CD4-positive, alpha-beta T cell treated with Interleukin-4 for 4 hours (primary cell): Measurements from ENCODE around the gene LRMDA.
A peak's percentile ranks its signal among the peaks of the same experiment; 100 is the strongest.

Experiments
- DNase-seq: peaks from one replicate; pipeline ENCODE4 v3.0.0-alpha.2; 2020

LRMDA gene

DNA sequence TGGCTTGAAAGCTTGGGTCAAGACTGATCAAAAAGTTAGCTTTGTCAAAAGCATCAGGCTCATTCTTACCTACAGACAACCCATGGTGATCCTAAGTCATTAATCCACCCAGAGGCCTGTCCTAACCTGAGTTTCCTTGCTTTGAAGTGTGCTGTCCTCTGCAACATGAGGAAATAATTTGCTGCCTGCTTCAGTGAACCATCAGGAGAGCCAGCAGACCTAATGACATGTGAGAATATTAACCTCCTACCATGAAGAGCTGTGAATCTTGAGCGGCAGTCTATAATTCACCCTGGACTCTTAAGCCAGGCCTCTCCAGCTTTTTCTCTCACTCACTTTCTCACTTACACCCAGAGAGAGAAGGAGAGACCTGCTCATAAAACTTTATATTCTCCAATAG, 590.0 kb downstream of the LRMDA start:
- DNase-seq = no peak

DNA sequence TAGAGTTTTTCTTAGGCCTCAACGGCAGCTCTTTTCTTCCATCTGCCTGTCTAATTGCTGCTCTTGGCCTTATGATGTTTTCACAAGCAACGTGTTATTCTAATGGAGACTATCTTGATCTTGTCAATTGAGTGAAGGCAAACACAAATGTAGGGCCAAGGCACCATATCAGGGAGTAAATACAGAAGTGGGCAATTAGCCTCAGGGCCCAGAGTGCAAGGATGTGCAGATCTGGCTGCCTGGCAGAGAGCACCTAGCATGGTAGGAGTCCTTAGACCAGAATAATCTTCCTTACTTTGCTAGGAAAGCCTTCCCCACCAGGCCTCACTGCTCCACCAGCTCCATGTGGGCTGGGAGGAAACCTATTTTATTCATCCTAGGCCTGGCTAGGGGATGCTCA, 590.9 kb downstream of the LRMDA start:
- DNase-seq = no peak

DNA sequence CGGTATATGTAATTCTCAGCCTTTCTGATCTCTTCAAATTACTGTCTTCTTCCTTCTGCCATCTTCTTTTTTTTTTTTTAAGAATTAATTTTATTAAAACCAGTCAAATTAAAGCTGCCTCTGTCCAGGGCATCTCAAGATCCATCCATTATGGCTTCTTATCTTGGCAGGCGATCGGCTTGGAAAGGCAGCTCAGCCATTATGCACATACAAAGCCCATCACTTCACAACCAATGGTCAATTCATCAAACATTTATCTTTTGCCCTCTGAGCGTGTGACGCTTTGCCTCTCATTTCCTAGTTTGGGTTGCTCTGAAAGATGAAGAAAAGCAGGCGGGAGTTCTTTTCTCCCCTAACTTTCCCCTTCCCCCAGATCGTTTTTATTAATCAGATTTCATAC, 591.6 kb downstream of the LRMDA start:
- no peak for DNase-seq

DNA sequence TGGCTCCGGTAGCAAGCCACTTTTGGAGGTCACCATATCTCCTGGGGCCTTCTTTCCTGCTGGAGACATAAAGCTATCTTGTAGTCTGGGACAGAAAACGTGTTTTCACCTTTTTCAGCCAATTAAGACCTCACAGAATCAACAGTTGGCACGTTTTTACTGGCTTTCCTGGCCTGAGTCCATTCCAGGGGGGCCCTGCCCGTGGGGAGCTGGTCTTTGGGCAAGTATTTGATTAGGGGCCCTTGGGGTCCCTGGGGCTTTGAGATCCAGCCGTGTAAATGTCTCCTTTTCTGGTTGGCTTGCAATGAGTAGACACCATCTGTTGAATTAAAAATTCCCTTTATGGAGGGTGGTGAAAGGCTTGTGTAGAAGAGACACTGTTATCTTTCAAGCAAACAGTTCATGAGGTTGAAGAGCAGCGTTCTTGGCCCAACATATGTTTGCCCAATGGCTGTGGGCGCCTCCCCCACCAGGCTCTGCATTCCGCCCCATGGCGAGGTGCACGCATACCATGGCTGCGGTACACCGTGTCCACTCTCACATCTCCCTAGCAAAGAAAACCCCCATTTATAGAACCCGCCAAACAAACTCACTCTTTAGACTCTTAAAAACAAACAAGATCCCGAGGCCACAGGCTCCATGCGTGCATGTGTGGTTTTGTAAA, 593.2 kb downstream of the LRMDA start:
- no peak for DNase-seq

DNA sequence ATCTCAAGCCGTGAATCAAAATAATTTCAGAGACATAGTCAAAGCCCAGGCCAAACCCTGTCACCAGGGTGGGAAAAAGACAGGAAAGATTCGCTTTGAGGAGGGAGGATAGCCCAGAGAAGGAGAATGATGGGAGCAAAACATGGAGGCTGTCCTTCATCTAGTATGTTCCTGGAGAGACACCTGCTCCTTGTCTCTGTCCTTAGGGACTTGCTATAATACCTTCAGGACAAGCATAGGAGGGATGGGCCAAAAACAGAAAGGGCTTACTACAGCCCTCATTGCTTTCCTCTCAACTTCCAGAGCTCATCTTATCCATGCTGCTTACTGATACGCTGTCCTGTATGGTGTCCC, 593.7 kb downstream of the LRMDA start:
- DNase-seq = no peak

DNA sequence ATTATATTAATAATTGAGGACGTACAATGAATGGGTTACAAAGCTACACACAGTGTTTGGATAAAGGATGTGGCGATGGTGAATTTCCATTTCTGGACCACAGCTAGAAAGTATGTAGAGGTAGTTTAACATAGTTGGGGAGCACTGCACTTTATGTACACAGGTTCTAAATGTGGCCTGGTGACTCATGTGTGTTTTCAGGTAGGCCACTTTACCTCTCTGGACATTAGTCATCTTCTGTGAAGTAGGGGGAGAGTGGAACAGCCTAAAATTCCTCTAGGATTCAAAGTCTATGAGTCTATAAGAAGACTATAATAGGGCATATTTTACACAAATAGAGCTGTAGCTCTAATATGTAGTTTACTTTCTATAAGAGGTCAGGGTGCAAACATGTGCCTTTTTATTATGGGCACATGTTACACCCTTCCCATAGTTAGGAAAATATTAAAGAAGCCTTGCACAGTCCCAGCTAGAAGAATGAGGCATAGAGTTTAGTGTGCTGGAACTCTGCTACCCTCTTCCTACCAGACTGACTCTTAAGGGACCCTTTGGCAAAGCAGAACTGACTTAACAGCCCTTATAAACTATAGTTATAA, 594.9 kb downstream of the LRMDA start:
- DNase-seq = no peak

DNA sequence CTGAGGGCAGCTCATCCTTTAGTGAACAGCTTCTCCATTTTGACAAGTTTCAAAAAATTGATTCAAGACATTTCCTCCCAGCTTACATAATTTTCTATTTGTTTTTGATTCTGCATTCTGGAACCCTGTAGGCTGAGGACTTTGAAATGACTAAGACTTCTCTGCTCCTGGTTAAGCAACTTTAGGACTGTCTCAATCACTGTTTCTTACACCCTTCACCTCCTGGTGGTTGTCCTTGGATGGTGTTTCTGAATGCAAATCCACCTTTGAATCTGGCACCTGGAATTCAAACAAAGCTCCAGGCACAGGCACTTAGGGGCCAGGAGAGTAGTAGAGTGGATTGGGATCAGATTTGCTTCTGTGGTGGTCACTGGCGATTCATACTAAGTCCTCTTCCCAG, 595.5 kb downstream of the LRMDA start:
- DNase-seq = no peak

DNA sequence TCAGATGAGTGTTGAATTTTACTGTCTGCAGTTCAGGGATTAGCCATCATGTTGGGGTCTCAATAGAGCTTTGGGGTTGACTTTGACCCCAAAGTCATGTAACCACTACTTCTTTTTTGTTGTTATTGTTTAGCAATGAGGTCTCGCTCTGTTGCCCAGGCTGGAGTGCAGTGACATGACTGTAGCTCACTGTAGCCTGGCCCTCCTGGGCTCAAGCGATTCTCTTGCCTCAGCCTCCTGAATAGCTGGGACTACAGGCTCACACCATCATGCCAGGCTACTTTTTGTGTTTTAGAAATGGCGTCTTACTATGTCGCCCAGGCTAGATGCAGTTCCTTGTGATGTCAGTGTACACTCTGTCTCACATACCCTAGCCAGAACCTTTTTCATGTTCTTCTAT, 598.4 kb downstream of the LRMDA start:
- no peak for DNase-seq

DNA sequence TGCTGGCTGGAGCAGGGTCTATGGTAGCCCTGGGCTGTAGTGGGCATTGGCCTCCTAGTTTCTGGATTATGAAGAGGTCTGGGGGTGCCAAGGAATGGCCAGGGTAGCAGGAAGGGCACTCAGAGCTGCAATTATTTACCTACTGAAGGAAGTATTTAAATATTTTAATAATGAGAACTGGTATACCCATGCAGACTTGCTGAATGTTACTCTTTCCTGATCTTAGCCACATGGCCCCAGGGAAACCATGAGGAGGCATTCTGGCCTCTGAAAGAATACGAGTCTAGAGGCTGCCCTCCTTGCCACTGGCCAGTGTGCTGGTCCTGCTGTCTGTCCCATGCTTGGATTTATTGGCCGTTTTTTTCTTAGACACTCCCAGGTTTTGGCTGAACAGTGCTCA, 599.7 kb downstream of the LRMDA start:
- no peak for DNase-seq

DNA sequence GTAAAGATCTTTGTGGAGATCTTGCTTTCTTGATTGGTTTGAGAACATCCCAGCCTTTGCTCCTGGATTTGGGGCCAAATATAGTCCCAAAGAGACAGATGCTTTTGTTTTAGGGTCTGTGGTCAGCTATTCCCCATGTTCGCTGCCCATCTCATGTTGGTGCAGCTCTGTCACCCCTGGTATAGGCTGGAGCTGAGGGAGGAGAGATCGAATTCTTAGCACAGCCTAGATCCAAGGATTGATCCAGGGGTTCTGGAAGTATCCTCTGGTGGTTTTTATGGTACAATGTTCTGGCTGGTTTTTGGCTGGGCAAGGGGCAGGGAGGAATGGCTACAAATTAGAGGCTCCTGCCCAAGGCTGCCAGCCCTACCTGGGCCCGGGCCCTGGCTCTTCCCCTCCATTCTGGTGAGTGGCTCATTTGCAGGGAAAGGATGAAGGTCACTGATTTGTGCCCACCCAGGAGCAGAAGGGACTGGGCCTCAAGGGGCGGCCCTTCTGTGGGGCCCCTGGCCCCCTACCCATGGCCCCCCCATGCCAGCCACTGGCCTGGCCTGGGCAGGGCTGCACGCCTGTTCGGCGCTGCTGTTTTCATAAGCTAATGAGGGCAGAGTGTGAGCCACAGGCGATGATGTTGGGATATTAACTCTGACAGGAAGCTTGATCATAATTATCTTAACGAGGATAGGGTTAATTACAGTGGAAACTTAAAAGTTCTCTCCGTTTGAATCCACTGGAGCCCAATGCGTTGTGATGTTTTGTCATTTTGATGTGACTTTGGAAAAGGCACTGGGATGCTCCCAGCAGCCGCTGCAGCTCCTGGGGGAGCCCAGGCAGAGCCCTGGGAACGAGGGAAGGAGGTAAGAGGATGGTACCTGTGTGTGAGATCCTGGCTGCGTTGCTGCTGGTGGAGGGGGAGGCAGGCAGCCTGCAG, 600.6 kb downstream of the LRMDA start:
- DNase-seq = no peak

DNA sequence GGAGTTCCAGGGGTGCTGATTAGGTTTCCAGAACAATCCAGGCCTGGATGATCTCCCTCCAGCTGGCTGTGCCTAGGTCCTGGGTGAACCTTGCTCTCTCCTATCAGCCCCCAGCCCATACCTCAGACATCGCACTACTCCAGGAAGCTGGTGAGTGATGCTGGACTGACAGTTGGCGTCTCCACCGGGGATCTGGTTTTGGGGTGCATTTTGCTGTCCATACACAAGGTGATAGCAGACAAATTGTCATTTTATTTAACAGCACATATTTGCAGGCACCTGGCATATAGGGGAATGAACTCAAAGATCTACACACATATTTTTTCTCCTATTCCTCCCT, 601.2 kb downstream of the LRMDA start:
- DNase-seq = no peak

DNA sequence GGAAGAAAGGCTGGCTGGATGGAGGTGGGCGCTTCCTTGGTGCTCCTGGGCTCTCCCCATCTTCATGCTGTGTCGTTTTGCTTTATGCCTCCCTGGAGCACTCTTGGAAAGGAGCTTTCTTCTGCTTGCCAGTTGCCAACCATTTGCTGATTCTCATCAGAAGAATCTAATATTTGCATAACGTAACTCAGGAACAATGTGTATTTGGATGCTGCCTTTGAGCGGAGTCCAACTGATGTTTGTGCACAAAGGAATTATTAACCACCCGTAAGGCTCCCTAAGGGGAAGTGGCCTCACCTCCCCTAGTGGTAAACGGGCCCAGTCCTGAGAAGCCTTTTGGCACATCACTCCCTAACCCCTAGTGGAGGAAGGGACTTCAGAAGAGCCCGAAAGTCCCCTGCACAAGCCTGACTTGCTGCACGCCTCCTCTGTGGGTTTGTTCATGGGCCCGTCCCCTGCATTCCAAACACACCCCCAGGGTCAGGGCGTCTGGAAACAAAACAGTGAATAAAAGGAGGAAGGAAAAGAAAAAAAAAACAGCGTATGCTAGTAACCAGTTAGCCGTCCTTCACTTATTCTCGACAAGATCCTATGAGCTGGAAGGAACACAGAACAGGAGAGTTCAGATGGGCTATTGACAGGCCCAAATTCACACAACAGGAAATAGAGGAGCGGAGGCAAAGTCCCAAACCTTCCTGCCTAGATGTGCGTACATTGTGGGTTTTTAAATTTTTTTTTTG, 602.2 kb downstream of the LRMDA start:
- no peak for DNase-seq

DNA sequence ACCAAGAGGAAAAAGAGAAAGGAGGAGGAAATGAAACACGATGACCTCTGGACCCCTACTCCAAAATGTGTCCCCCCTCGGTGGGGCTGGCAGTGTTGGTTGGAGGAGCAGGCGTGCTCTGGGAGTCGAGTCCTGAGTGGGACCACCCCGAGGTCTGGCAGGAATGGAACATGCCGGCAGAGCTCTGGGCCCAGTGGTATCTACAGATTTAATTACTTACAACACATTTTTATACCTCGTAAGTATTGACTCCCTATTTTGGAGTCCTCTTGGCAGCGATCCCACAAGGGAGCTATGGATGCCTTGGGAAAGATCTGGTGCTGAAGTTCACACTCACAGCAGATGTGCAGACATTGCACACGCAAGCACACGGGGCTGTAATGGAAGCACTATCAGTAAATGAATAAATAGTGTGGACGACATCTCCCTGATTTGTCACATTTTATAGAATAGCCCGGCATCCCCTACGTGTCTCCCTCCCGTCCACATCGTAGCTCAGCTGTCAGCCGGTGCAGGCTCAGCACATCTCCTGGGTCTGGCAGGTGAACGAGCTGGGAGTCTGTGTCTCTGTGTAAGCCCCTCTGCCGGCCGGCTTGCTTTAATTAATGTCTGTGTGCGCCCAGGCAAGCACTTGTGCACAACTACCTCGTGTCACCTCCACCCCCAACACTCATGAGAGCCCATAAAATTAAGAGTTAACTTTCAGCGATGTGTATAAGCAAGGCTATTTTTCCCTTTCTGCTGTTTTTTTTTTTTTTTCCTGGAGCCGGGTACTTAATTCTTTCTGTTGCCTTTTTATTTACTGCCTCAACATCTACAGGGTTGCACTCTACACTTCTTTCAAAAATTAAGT, 603.2 kb downstream of the LRMDA start:
- no peak for DNase-seq

DNA sequence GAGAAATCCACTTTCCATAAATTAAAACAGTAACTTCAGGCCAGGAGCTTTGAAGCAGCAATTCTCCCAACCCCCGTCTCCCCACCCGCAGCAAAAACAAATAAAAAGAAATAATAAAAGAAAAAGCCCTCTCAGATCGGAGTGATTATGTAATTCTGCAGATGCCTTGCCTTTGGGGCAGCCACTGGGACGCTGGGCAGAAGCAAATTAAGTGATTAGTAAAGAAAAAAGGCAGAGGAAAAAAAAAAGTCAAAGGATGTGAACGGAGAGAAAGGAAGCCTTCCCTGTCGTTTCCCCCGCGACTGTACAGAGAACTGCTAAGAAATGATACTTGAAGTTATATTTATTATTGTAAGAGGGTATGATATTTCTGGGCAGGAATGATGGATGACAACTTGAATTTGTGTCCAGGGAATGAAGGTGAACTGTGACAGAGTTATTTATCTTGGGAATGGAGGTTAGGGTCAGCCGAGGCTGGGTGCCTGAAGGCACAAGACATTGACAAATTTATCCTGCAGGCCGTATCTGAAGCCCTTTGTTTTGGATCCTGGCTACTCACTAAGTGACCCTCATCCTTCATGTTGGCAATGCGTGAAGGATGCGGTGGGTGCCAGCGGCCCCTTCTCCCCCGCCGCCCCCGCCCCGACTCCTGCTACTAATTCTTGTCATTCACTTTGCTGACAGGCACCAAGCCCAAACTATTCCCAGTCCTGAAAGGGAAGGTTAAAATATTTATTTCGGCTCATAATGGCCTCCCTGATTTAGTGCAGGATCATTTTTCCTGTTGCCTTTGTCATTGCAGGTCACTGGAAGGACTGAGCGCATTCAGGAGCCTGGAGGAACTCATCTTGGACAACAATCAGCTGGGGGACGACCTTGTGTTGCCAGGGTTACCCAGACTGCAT, 604.0 kb downstream of the LRMDA start:
- no peak for DNase-seq

DNA sequence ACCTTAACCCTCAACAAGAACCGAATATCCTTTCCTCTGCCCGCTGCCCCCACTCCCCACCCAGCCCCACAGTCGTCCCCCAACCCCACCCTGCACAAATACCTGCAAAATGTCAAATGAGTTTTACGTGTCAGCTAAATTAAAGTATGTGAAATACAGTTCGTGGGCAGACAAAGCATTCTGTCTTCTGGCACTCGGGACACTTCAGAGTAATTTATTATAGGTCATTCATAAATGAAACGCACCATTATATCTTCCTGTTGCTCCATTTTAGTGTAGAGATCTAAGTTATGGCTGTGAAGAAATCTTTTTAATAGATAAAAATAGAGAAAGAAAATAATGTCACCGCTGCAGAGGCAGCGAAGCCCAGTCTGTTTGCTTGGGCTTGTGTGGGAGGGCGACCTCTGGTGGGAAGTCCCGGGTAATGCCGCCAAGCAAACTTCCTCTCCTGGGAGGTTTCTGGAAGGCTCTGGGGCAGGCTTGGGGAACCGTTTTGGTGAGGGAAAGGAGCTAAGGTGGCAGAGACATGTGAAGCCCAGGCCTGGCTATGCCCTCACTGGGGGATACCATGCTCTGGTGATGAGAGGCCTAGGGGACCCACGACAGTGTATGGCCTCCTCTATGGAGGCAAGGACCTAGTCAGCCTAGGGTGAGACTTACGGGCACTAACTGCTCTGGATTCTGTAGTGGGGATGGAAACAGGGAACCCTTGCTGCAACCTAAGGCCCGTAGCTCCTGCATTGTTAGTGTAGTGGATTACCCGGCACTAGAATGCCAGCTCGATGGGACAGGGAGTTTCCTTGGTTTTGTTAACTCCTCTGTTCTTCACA, 604.9 kb downstream of the LRMDA start:
- DNase-seq = peak; percentile 21

DNA sequence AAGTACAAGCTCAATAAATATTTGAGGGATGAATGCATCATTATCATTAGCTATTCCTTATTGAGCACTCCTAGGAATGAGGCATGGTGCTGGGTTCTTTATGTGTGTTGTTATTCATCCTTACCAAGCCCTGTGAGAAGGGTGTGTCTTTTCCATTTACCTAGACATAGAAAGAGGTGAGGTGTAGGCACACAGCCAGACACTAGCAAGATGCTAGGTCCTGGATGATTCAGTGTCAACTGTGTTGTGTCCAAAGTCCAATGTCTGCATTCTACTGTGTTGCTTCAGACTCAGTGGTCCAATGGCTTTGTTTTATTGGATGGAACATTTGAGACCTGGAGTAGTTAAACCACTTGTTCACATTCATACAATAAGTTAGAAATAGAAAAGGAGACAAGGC, 605.5 kb downstream of the LRMDA start:
- no peak for DNase-seq

DNA sequence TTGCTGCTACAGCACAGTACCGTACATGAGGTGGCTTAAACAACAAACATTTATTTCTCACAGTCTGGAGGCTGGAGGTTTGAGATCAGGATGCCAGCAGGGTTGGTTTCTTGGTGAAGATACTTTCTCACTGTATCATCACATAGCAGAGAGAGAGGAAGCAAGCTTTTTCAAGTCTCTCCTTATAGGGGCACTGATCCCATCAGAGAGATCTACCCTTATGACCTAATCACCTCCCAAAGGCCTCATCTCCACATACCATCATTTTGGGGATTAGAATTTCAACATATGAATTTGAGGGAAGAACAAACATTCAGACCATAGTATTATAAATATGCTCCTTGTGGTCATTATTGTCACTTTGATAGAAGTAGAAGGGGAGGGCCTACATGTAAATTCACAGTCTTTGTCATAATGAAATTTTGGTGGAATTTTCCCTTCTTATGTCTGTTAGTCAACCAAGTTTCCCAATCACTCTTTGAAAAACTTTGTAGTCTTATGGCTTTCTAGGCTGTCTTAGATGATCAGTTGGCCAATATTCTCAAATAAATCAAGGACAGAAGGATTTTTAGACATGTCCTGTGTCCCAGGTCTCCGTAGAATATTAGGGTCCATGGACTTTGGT, 606.2 kb downstream of the LRMDA start:
- no peak for DNase-seq

DNA sequence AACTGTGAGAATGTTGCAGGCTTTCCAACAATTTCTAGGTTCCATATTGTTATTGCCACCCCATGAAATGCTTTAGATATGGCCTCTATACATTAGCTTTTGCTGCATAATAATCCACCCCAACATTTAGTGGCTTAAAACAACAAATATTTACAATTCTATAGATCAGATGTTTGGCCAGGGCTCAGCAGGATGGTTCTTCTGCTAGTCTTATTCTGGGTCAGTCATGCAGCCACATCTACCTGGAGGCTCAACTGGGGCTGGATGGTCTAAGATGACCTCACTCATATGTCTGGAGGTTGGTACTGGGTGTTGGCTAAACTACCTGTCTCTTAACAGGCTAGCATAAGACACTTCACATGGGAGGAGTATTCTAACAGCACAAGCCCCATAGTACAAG, 607.3 kb downstream of the LRMDA start:
- no peak for DNase-seq

DNA sequence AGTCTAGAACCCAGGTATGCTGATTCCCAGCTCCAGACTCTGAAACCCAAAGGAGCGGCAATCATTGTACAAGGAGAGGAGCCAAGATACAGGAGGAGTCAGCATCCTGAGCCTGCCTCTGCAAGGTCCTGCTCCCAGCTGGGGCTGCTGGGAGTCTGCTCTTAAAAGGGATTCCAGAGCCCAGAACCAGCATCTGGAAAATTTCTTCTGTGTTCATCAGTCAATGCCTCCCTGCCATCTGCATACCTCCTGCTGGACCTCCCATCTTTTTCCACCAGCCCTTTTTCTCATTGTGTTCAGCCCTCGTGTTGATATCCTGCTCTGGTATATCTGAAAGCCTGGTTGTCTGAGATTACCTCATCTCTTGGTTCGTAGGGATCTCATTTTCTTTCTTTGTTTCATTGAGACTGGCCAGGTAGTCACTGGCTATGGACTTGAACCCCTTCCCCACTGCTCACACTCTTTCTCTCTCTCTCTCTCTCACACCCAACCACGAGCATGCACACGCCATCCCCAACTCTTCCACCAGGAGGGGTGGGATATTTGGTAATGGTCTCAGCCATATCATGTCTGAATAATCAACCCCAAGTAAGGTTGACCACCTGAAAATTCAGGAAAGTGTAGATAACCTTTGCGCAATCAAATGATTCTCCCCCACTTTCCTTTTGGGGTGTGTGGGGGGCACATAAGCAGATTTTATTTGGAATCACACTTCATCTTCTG, 608.8 kb downstream of the LRMDA start:
- DNase-seq = no peak
